Neural progenitor cell (in vitro differentiated cells): ENCODE data around the gene INHA. TPM values are rescaled to one million over a fixed set of nuclear protein-coding genes. Genes with fewer than 3 reads are reported as not detected.

Source experiments
- DNase-seq: peaks from one replicate; pipeline ENCODE4 v3.0.0-alpha.2; 2016; ENCODE audit warnings: low spot score
- H2AFZ ChIP-seq: fragments of 200-600 bp; sonication (generic); replicated peaks from 2 replicates; pipeline ENCODE4 v1.6.1; 2016; ENCODE audit warnings: antibody characterized with exemption
- H3F3A ChIP-seq: fragments of 200-600 bp; sonication (generic); 2 replicates; pipeline ENCODE4 v1.6.1; 2016; ENCODE audit warnings: antibody characterized with exemption, low read depth
- H3K27ac ChIP-seq: fragments of 200-600 bp; sonication (generic); 2 replicates; pipeline ENCODE4 v1.5.1; 2016; ENCODE audit warnings: mild to moderate bottlenecking
- H3K27me3 ChIP-seq: fragments of 200-600 bp; sonication (generic); 2 replicates; pipeline ENCODE4 v1.6.1; 2016; ENCODE audit warnings: mild to moderate bottlenecking, moderate library complexity
- H3K36me3 ChIP-seq: fragments of 200-600 bp; sonication (generic); 2 replicates; pipeline ENCODE4 v1.5.1; 2016
- H3K4me1 ChIP-seq: fragments of 200-600 bp; sonication (generic); 2 replicates; pipeline ENCODE4 v1.6.1; 2016; ENCODE audit warnings: mixed run types
- H3K4me2 ChIP-seq: fragments of 200-600 bp; sonication (generic); 2 replicates; pipeline ENCODE4 v1.6.1; 2016
- H3K4me3 ChIP-seq: fragments of 200-600 bp; sonication (generic); 2 replicates; pipeline ENCODE4 v1.5.1; 2016
- H3K79me2 ChIP-seq: fragments of 200-600 bp; sonication (generic); 2 replicates; pipeline ENCODE4 v1.6.1; 2016; ENCODE audit warnings: low read depth
- H3K9ac ChIP-seq: fragments of 200-600 bp; sonication (generic); 2 replicates; pipeline ENCODE4 v1.6.1; 2016
- H3K9me3 ChIP-seq: fragments of 200-600 bp; sonication (generic); 2 replicates; pipeline ENCODE4 v1.5.1; 2016; ENCODE audit warnings: low read depth
- H4K20me1 ChIP-seq: fragments of 200-600 bp; sonication (generic); 2 replicates; pipeline ENCODE4 v1.6.1; 2016; ENCODE audit warnings: low read depth
- H3K27ac Mint-ChIP-seq: 3 replicates; pipeline ENCODE4 v1.8.0; 2021; ENCODE audit warnings: mixed read lengths
- H3K27me3 Mint-ChIP-seq: 2 replicates; pipeline ENCODE4 v1.8.0; 2022; ENCODE audit warnings: low read depth, mild to moderate bottlenecking, inconsistent platforms, moderate library complexity, mixed read lengths; ENCODE audit not compliant: insufficient read depth
- H3K36me3 Mint-ChIP-seq: 3 replicates; pipeline ENCODE4 v1.8.0; 2021; ENCODE audit warnings: mixed read lengths
- H3K4me1 Mint-ChIP-seq: 3 replicates; pipeline ENCODE4 v1.8.0; 2021; ENCODE audit warnings: mixed read lengths
- H3K4me3 Mint-ChIP-seq: 3 replicates; pipeline ENCODE4 v1.8.0; 2021; ENCODE audit warnings: mild to moderate bottlenecking, moderate library complexity, mixed read lengths
- H3K9me3 Mint-ChIP-seq: 3 replicates; pipeline ENCODE4 v1.8.0; 2020; ENCODE audit warnings: mixed read lengths
- CTCF ChIP-seq: fragments of 200-600 bp; sonication (generic); IDR thresholded peaks from 2 replicates; pipeline ENCODE4 v1.5.1; 2017; ENCODE audit warnings: antibody characterized with exemption, mild to moderate bottlenecking
- EZH2 ChIP-seq: fragments of 200-600 bp; sonication (generic); IDR thresholded peaks from 2 replicates; pipeline ENCODE4 v1.6.1; 2017; ENCODE audit warnings: antibody characterized with exemption, mild to moderate bottlenecking, moderate library complexity
- EZH2phosphoT487 ChIP-seq: fragments of 200-600 bp; sonication (generic); IDR thresholded peaks from 2 replicates; pipeline ENCODE4 v1.6.1; 2017; ENCODE audit warnings: antibody characterized with exemption
- total RNA-seq: library from RNA; depleted of rRNA; stranded (reverse); fragments of >200 nt; gene quantifications from 2 replicates; pipeline ENCODE4 v1.2.3, GENCODE V29; 2015; ENCODE audit warnings: low replicate concordance

INHA gene
- total RNA-seq, 1 donor from 2014 or later, result not detected

- H2AFZ ChIP-seq, result no peak overlapping the region
- H3K4me3 ChIP-seq, result no peak overlapping the region
- H3K4me1 ChIP-seq, result no peaks in the 10 kb centered on the region
- no peak overlapping the region for H3K4me3 Mint-ChIP-seq
- no peak for TF ChIP-seq CTCF
- TF ChIP-seq EZH2, result no peak
- no peak for TF ChIP-seq EZH2phosphoT487
- no peaks in the 10 kb centered on the region for H3K27me3 ChIP-seq
- no peaks in the 10 kb centered on the region for H4K20me1 ChIP-seq
- peaks cover 3% of the 10 kb centered on the region for H3K27me3 Mint-ChIP-seq
- no peak overlapping the region for H3K9ac ChIP-seq
- H3F3A ChIP-seq, result no peaks in the 10 kb centered on the region
- H3K4me1 Mint-ChIP-seq, result peaks cover 4% of the 10 kb centered on the region
- DNase-seq, result no peak
- peaks cover 14% of the 10 kb centered on the region for H3K36me3 Mint-ChIP-seq
- no peak overlapping the region for H3K4me2 ChIP-seq
- no peaks in the 10 kb centered on the region for H3K36me3 ChIP-seq
- no peak overlapping the region for H3K27ac Mint-ChIP-seq
- no peak overlapping the region for H3K27ac ChIP-seq
- H3K79me2 ChIP-seq, result no peaks in the 10 kb centered on the region
- no peaks in the 10 kb centered on the region for H3K9me3 ChIP-seq
- no peaks in the 10 kb centered on the region for H3K9me3 Mint-ChIP-seq
These were observed 42.2 kb downstream of the INHA start for GRCh38 chr2:219614076-219614860.

- H3K27me3 ChIP-seq, result no peaks in the 10 kb centered on the region
- no peak overlapping the region for H3K27ac ChIP-seq
- H3K4me2 ChIP-seq, result no peak overlapping the region
- no peak overlapping the region for H2AFZ ChIP-seq
- H3K36me3 ChIP-seq, result no peaks in the 10 kb centered on the region
- peaks cover 2% of the 10 kb centered on the region for H3F3A ChIP-seq
- no peaks in the 10 kb centered on the region for H3K4me1 ChIP-seq
- no peak for DNase-seq
- H3K4me3 ChIP-seq, result no peak overlapping the region
- no peaks in the 10 kb centered on the region for H3K9me3 ChIP-seq
- peaks cover 3% of the 10 kb centered on the region for H3K27me3 Mint-ChIP-seq
- no peaks in the 10 kb centered on the region for H3K9me3 Mint-ChIP-seq
- peaks cover 4% of the 10 kb centered on the region for H3K4me1 Mint-ChIP-seq
- H3K36me3 Mint-ChIP-seq, result peaks cover 11% of the 10 kb centered on the region
- no peak overlapping the region for H3K9ac ChIP-seq
- H4K20me1 ChIP-seq, result no peaks in the 10 kb centered on the region
- TF ChIP-seq EZH2phosphoT487, result no peak
- TF ChIP-seq EZH2, result no peak
- TF ChIP-seq CTCF, result no peak
- H3K27ac Mint-ChIP-seq, result no peak overlapping the region
- H3K4me3 Mint-ChIP-seq, result no peak overlapping the region
- H3K79me2 ChIP-seq, result no peaks in the 10 kb centered on the region
These were observed 42.9 kb downstream of the INHA start for GRCh38 chr2:219615036-219615435.

- Mint-ChIP-seq H3K36me3 (peaks cover 7% of the 10 kb centered on the region), H3K9me3 (no peaks in the 10 kb centered on the region), H3K27ac (no peak overlapping the region), H3K27me3 (peaks cover 3% of the 10 kb centered on the region), H3K4me3 (no peak overlapping the region), H3K4me1 (peaks cover 2% of the 10 kb centered on the region)
- Histone ChIP-seq H3K36me3 (no peaks in the 10 kb centered on the region), H3K9me3 (no peaks in the 10 kb centered on the region), H3K4me3 (no peak overlapping the region), H3K27me3 (no peaks in the 10 kb centered on the region), H3K4me2 (no peak overlapping the region), H2AFZ (no peak overlapping the region), H3K79me2 (no peaks in the 10 kb centered on the region), H3K9ac (no peak overlapping the region), H4K20me1 (no peaks in the 10 kb centered on the region), H3K27ac (no peak overlapping the region), H3F3A (peaks cover 2% of the 10 kb centered on the region), H3K4me1 (no peaks in the 10 kb centered on the region)
- TF ChIP-seq CTCF (no peak), EZH2 (no peak), EZH2phosphoT487 (no peak)
- no peak for DNase-seq
These were observed 43.8 kb downstream of the INHA start for GRCh38 chr2:219615894-219616293.
